Sciatic nerve (tissue), 2 donors: Measurements from ENCODE around the gene PTH1R. TPM values are rescaled to one million over a fixed set of nuclear protein-coding genes. Genes with fewer than 3 reads are reported as not detected.

Source experiments
- ATAC-seq: fragments of 200-7000 bp; cut with Tn5 transposase; one replicate; pipeline ENCODE4 v1.9.1; 2020; ENCODE audit warnings: mild to moderate bottlenecking, moderate library complexity
- DNase-seq: peaks from one replicate; pipeline ENCODE4 v3.0.0-alpha.2; 2020; ENCODE audit warnings: low spot score
- intact Hi-C: fragments of 100-400 bp; cut with DNase I; formaldehyde crosslinking; loops from one replicate; pipeline ENCODE4 v1.14.2; 2022
- total RNA-seq: library from RNA; stranded (reverse); fragmentation: NEBNext Ultra II Directional; extraction: Animal tissue kit (Norgen Biotek cat#: 25700); gene quantifications from one replicate; pipeline ENCODE4 v1.2.1, GENCODE V29; 2021
- donor health status: DM: no; HTN: no; CAD: no.
- donor health status: DM: no; HTN: no; CAD: no.

PTH1R gene
- total RNA-seq, 1 donor from 2014 or later = 6.6 TPM

DNA sequence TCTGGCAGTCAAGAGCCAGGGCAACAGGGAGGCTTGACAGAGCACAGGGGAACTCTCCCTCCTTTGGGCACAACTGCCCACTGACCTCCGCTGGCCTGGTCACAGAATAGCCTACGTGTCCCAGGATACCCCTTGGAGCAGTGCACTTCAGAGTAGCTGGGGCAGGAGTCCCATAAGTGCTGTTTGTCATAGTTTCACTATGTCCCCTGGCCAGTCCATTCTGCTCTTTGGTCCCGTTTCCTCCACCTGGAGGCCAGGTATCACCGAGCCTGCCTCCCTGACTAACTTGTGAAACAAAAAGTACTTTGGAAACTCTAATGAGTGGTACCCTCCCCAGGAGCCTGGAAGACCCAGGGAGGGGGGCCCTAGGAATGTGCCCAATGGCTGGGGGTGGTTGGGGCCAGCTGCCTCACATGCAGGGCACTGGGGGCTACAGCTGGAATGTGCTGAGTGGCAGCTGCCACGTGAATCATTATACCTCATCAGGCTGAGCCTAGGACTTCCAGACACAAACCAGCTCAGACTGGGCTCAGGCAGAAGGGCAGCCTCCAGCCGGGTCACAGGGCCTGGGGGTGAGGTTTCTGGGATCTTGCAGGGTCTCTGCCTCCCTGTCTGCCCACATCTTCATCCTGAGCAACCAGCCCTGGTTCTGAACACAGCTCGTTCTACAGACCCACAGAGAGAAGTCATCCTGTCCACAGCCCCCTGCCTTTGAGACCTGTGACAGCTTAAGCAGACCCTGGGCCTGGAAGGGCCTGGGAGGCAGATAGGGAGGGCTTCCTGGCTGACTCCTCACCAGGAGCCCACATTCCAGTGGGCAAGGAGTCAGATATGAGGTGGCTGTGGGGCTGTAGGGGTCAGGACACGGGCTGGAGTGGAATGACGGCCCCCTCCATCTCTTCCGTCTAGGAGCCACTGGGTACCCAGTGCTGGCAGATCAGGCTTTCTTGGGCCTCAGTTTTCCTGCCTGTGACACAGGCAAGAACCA lies 914 bp upstream of the PTH1R start:
- intact Hi-C loops = no loop called here
- ATAC-seq = no peak
- DNase-seq = no peak

DNA sequence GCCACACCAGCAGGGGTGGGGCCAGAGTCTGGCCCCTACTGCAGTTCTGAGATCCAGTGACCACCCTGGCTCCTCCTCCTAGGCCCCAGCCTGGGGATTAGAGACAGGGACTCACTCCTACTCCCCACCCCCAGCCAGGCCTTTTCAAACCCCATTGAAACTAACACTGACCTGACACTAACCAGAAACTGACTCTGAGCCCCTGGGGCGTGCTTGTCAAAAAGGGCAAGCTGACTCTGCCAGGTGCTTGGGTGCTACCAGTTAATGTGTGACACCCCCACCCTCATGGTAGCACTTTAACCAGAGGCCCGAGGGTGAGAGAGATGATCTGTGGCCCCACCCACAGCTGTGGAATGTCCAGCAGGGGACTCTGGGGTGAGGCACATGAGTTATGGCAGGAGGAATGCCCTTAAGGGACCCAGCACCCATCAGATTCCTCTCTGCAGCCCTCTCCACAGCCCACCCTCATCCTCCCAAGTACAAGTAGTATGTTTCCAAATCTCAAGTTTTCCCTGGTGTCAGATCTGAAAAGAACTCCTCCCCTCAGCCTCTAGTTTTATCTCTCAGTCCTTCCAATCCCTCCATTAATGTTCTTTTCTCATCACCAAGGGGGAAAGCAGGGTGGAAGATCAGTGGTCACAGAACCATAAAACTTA lies 1.4 kb downstream of the PTH1R start:
- intact Hi-C loops = no loop called here
- DNase-seq (no peak), ATAC-seq (no peak)

DNA sequence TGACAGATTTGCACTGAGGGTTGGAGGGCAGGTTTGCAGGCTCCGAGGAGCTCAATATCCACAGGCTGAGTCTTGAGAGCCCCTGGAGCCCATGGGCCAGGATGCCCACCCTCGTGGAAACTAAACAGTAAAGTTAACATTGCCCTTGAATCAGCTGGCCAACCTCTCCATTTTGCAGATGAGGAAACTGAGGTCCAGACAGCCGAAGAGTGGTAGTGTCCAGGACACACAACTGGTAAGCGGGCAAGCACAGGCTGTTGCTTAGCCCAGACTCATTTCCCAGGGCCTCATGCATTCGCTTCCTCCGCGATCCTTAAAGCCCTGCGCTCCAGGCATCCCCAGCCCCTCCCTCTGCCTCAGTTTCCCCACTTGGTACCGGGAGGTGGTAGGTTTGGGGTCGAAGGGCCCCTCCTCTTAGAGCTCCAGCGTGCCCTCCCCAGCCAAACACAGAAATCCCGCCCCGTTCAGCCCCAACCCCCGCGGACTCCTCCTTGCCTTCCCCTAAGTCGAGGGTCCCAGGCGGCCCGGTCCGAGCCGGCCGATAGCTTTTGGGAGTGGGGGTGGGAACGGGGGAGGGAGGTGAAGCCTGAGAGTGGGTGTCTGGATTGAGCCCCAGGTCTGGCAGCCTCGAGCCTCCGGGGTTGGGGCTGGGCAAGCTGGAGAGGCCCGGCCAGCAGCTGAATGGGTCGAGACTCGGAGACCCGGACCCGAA lies 3.5 kb downstream of the PTH1R start:
- ATAC-seq (no peak), DNase-seq (no peak)
- intact Hi-C loops = no loop called here

DNA sequence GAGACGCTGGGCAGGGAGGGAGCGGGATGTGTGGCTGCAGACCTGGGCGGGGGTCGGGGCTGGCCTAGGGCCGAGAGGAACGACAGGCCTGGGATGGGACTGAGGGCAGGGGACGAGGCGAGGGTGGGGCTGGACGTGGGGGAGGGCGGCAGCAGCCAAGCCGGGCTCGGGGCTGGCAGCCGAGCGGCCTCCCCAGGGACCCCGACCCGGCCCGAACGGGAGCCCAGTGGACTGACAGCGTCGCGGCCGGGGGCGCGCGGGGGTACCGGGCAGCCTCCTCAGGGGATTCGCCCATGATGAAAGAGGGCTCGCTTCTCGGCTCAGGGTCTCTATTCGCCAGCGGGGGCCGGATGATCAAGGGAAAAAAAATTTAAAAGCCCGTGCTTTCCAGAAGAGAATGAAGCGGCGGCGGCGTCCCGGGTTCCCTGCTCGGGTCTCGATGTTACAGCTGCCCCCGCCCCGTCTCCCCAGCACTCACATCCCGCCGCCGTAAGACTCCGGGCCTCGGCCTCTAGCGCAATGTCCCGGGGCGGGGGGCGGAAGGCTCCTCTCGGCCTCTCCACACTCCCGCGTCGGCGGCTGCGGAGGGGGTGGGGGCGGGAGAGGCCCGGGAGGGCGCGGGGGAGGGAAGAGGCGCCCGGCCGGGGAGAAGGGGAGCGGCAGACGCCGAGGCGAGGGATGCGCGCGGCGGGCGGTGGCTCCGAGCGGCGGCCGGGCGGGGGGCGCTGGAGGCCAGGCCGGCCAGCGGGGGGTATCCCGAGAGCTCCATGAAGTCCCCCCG lies 4.3 kb downstream of the PTH1R start:
- intact Hi-C loops = no loop called here
- DNase-seq (no peak), ATAC-seq (peak; percentile 31)

- DNase-seq (no peak), ATAC-seq (peak; percentile 22)
- intact Hi-C loops = no loop called here
Observed at GRCh38 chr3:46882377-46883053, 5.0 kb downstream of the PTH1R start.

DNA sequence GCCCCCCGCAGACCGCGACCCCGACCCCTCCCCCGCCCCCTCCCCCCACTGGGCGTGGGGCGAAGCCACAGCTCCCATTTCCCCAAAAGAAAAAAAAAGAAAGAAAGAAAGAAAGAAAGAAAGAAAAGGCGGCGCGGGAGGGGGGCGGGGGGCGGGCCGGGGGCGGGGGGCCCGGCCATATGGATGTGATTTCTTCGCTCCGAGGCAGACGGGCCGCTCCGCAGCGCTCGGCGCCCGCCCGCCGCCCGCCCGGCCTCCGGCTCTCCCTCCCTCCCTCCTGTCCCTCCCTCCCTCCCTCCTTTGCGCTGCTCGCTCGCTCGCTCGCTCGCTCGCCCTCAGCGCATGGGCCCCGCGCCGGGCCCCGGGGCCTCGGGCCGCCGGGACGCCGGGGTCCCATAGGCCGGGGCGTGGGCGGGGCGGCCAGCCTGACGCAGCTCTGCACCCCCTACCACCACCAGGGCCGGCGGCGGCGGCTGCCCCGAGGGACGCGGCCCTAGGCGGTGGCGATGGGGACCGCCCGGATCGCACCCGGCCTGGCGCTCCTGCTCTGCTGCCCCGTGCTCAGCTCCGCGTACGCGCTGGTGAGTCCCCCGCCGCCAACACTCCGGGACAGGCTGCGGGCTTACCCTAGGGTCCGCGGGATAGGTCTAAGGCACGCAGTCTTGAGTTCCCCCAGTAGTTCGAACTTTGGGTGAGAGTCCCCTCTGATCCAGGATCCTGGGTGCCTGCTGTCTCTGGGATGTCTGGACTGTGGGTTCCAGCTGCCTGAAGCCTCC lies 5.7 kb downstream of the PTH1R start:
- ATAC-seq (no peak), DNase-seq (no peak)
- intact Hi-C loops = no loop called here

DNA sequence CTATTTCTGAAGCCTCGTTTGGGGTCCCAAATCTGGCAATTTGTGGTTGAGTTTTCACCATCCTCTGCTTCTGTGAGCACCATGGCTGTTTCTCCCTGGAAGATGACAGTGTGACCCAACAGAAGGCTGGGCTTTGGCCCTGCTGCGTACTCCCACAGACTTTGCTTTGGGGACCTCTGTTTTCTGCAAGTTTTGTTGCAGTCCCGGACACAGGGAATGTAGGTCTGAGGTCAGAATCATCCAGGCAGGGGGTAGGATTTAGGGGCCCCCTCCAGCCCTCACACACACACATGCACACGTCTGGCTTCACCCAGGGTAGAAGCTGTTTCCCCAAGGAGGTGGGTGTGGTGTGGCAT lies 6.3 kb downstream of the PTH1R start:
- no peak for ATAC-seq
- intact Hi-C loops = no loop called here

DNA sequence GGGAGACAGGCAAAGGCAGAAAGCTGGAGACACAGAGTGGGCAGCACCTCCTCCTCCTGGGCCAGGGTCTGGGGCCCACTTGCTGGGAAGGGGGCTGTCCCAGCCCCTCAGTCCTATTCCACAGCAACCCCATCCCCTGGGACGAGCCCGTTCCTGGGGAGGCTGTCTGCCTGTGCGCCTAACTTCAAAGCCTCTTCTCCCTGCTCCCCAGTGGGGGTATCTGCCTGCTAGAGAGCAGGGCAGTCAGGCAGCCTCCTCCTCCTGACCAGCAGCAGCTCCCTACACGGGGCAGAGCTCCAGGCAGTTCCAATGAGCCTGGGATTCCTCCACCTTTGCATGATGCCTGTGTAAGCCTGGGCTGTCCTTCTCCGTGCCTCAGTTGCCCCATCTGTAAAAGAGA lies 6.9 kb downstream of the PTH1R start:
- no peak for ATAC-seq
- intact Hi-C loops = no loop called here
- no peak for DNase-seq

More for the DNA sequence above, 6.3 kb downstream of the PTH1R start:
- no peak for DNase-seq

GRCh38 chr3:46884929-46885328 lies 7.4 kb downstream of the PTH1R start:
- DNase-seq = no peak
- no peak for ATAC-seq
- intact Hi-C loops = no loop called here

GRCh38 chr3:46885612-46886011 lies 8.1 kb downstream of the PTH1R start:
- intact Hi-C loops = no loop called here
- ATAC-seq = no peak
- no peak for DNase-seq

DNA sequence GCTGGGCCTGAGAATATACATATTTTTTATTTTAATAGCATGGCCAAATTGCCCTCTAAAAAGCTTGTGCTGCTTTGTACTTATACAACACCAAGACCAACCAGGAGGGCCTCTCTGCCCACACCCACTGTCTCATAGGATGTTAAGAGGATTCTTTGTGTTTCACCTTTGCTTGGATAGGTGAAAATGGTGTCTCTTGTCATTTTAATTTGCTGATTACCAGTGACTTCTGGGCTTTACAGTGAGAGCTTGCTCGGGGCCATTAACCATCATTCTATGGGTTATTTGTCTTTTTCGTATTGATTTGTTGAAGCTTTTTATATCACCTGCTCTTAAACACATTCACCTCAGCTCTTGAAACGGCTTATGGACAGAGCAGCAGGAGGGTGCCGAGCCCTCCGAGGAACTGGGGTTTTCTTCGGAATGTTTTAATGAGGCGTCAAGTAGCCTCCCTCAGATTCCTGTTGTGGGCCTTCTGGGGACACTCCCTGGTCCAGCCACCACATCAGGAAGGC lies 10.5 kb downstream of the PTH1R start:
- no peak for ATAC-seq
- DNase-seq = no peak
- intact Hi-C loops = no loop called here

DNA sequence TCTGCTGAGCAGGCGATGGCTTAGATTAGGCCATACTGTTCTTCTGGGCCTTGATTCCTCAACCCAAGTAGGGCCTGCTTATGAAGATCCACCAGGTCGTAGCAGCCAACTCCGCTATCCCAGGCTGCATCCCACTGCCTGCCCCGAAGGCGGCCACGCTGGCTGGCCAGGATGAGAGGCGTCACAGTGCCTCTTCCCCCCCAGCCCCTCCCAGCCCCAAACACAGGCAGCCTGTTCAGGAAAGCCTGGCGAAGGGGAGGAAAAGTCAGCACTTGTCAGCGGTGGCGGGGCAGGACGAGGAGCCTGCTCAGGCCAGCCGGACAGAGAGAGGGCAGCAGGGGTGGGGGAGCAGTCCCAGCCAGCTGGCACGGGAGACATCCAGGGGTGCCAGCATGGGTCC lies 11.2 kb downstream of the PTH1R start:
- DNase-seq (no peak), ATAC-seq (no peak)
- intact Hi-C loops = no loop called here

GRCh38 chr3:46889381-46890110 lies 12.0 kb downstream of the PTH1R start:
- no peak for DNase-seq
- ATAC-seq = no peak
- intact Hi-C loops = no loop called here

- ATAC-seq (no peak), DNase-seq (no peak)
- intact Hi-C loops = no loop called here
Observed at GRCh38 chr3:46890132-46890531, 12.6 kb downstream of the PTH1R start.

GRCh38 chr3:46891132-46891531 lies 13.6 kb downstream of the PTH1R start:
- intact Hi-C loops = no loop called here
- DNase-seq (no peak), ATAC-seq (no peak)

GRCh38 chr3:46892285-46893145 lies 15.0 kb downstream of the PTH1R start:
- DNase-seq = peak; percentile 83
- peak; percentile 80 for ATAC-seq
- intact Hi-C loops = no loop called here
